Calu3 (cell line): Measurements from ENCODE around the gene ATP2C1. TPM values are rescaled to one million over a fixed set of nuclear protein-coding genes. Genes with fewer than 3 reads are reported as not detected.
"Not testable (repeated sequence)": the region's sequence is repeated elsewhere in the genome, so short reads cannot be mapped to it uniquely, and the experiment has no call there.

Source experiments
- BruUV-seq: library from RNA; stranded (reverse); fragments of 400-500 nt; replicated peaks from 2 replicates; lab custom pipeline; 2021; lab: Mats Ljungman, UMichigan
- CTCF ChIA-PET: fragments of 300-600 bp; sonication (Branson Sonifier 250); formaldehyde crosslinking; loops from one replicate; lab custom pipeline; 2022; ENCODE audit warnings: antibody characterized with exemption; lab: Charles Lee
- DNase-seq: peaks from one replicate; pipeline ENCODE4 v3.0.0; 2022
- H3K27ac Mint-ChIP-seq: one replicate; pipeline ENCODE4 v1.8.0; 2022; ENCODE audit warnings: mixed read lengths; ENCODE audit not compliant: unreplicated experiment
- H3K27me3 Mint-ChIP-seq: one replicate; pipeline ENCODE4 v1.8.0; 2022; ENCODE audit warnings: mixed read lengths; ENCODE audit not compliant: unreplicated experiment
- H3K36me3 Mint-ChIP-seq: one replicate; pipeline ENCODE4 v1.8.0; 2022; ENCODE audit warnings: mild to moderate bottlenecking, moderate library complexity, mixed read lengths; ENCODE audit not compliant: insufficient read depth, unreplicated experiment
- H3K4me1 Mint-ChIP-seq: one replicate; pipeline ENCODE4 v1.8.0; 2022; ENCODE audit warnings: mild to moderate bottlenecking, low read depth, mixed read lengths; ENCODE audit not compliant: unreplicated experiment
- H3K4me3 Mint-ChIP-seq: one replicate; pipeline ENCODE4 v1.8.0; 2022; ENCODE audit warnings: mild to moderate bottlenecking, low read depth, moderate library complexity, mixed read lengths; ENCODE audit not compliant: unreplicated experiment
- H3K9me3 Mint-ChIP-seq: one replicate; pipeline ENCODE4 v1.8.0; 2022; ENCODE audit warnings: low read depth, mixed read lengths; ENCODE audit not compliant: unreplicated experiment
- CTCF ChIP-seq: fragments of 200-600 bp; IDR thresholded peaks from one replicate; pipeline ENCODE4 v1.8.0; 2022; ENCODE audit warnings: antibody characterized with exemption; ENCODE audit not compliant: unreplicated experiment
- intact Hi-C: fragments of 100-400 bp; cut with micrococcal nuclease; formaldehyde crosslinking; loops from one replicate; pipeline ENCODE4 v1.10.0; 2022; ENCODE audit not compliant: unreplicated experiment
- total RNA-seq: library from RNA; stranded (reverse); gene quantifications from 2 replicates; pipeline ENCODE4 v1.2.3, GENCODE V29; 2022

ATP2C1 gene
- total RNA-seq, 1 experiment from 2014 or later = 361 TPM

GRCh38 chr3:130969621-130970020, 75.7 kb downstream of the ATP2C1 start:
- H3K9me3 Mint-ChIP-seq = no peaks in the 10 kb centered on the region
- H3K4me1 Mint-ChIP-seq = peaks cover 21% of the 10 kb centered on the region
- TF ChIP-seq CTCF = no peak
- intact Hi-C loops = no loop called here
- no TSS peak for BruUV-seq
- no peak overlapping the region for H3K27ac Mint-ChIP-seq
- DNase-seq = no peak
- H3K27me3 Mint-ChIP-seq = no peaks in the 10 kb centered on the region
- no peak overlapping the region for H3K4me3 Mint-ChIP-seq
- peaks cover 20% of the 10 kb centered on the region for H3K36me3 Mint-ChIP-seq
- CTCF ChIA-PET = no interaction called here

GRCh38 chr3:130971208-130971607, 77.3 kb downstream of the ATP2C1 start:
- H3K4me1 Mint-ChIP-seq = peaks cover 14% of the 10 kb centered on the region
- BruUV-seq = no TSS peak
- no peak for DNase-seq
- CTCF ChIA-PET = no interaction called here
- no peak overlapping the region for H3K27ac Mint-ChIP-seq
- no peak overlapping the region for H3K4me3 Mint-ChIP-seq
- no peaks in the 10 kb centered on the region for H3K9me3 Mint-ChIP-seq
- intact Hi-C loops = no loop called here
- H3K27me3 Mint-ChIP-seq = no peaks in the 10 kb centered on the region
- no peak for TF ChIP-seq CTCF
- peaks cover 11% of the 10 kb centered on the region for H3K36me3 Mint-ChIP-seq

GRCh38 chr3:130972592-130972991, 78.7 kb downstream of the ATP2C1 start:
- peaks cover 11% of the 10 kb centered on the region for H3K4me1 Mint-ChIP-seq
- H3K27me3 Mint-ChIP-seq, intact Hi-C loops, H3K9me3 Mint-ChIP-seq, DNase-seq, H3K27ac Mint-ChIP-seq, BruUV-seq, H3K4me3 Mint-ChIP-seq: not testable (repeated sequence)
- H3K36me3 Mint-ChIP-seq = peaks cover 11% of the 10 kb centered on the region
- CTCF ChIA-PET = interaction anchor here (0.6 kb wide), 1 partner anchor 500 kb away, joined by 3 read pairs; no protein-coding TSS in a partner anchor

- BruUV-seq = no TSS peak
- TF ChIP-seq CTCF = no peak
- CTCF ChIA-PET = no interaction called here
- peaks cover 3% of the 10 kb centered on the region for H3K4me1 Mint-ChIP-seq
- DNase-seq = no peak
- peaks cover 7% of the 10 kb centered on the region for H3K36me3 Mint-ChIP-seq
- no peak overlapping the region for H3K27ac Mint-ChIP-seq
- no peak overlapping the region for H3K4me3 Mint-ChIP-seq
- intact Hi-C loops = no loop called here
- H3K9me3 Mint-ChIP-seq = no peaks in the 10 kb centered on the region
- H3K27me3 Mint-ChIP-seq = no peaks in the 10 kb centered on the region
These were observed 79.5 kb downstream of the ATP2C1 start for GRCh38 chr3:130973406-130973805.

GRCh38 chr3:130974201-130974600, 80.3 kb downstream of the ATP2C1 start:
- no peak for DNase-seq
- BruUV-seq = no TSS peak
- H3K4me1 Mint-ChIP-seq = no peaks in the 10 kb centered on the region
- CTCF ChIA-PET = no interaction called here
- no peak overlapping the region for H3K27ac Mint-ChIP-seq
- H3K27me3 Mint-ChIP-seq = no peaks in the 10 kb centered on the region
- H3K4me3 Mint-ChIP-seq = no peak overlapping the region
- intact Hi-C loops = no loop called here
- peaks cover 6% of the 10 kb centered on the region for H3K36me3 Mint-ChIP-seq
- TF ChIP-seq CTCF = no peak
- H3K9me3 Mint-ChIP-seq = no peaks in the 10 kb centered on the region
